Measurements from ENCODE around the gene ZNF547.
A peak's percentile ranks its signal among the peaks of the same experiment; 100 is the strongest.

Gene ZNF547

GRCh38 chr19:57362997-57363687, at the start of gene ZNF547, which contains the start of gene TRAPPC2B:
Gene ZNF547 (plus strand): TSS chr19:57363551. CDS start chr19:57368556, 5,005 bp downstream.
Gene TRAPPC2B (plus strand): TSS chr19:57363551. CDS start chr19:57364834, 1,283 bp downstream.
- peak; percentile 96 for DNase-seq (ENCODE audit: low read depth)

- no peak for DNase-seq (ENCODE audit: low read depth)
These were observed 49.2 kb upstream of the ZNF547 start for GRCh38 chr19:57314146-57314545.

GRCh38 chr19:57317503-57317902, 45.8 kb upstream of the ZNF547 start:
- no peak for DNase-seq (ENCODE audit: low read depth)

- no peak for DNase-seq (ENCODE audit: low read depth)
These were observed 43.5 kb upstream of the ZNF547 start for GRCh38 chr19:57319869-57320179.

GRCh38 chr19:57320180-57321084, 42.9 kb upstream of the ZNF547 start, which contains the start of gene ZNF543:
Gene ZNF543 (plus strand): TSS chr19:57320472. CDS start chr19:57320854, 382 bp downstream.
- peak; percentile 86 for DNase-seq (ENCODE audit: low read depth)

- no peak for DNase-seq (ENCODE audit: low read depth)
These were observed 42.2 kb upstream of the ZNF547 start for GRCh38 chr19:57321116-57321515.

- DNase-seq (ENCODE audit: low read depth): no peak
These were observed 41.6 kb upstream of the ZNF547 start for GRCh38 chr19:57321751-57322150.

GRCh38 chr19:57324992-57325391, 38.4 kb upstream of the ZNF547 start:
- DNase-seq (ENCODE audit: low read depth): no peak

- DNase-seq (ENCODE audit: low read depth): no peak
These were observed 35.4 kb upstream of the ZNF547 start for GRCh38 chr19:57327993-57328392.

GRCh38 chr19:57334191-57334590, 29.2 kb upstream of the ZNF547 start:
- DNase-seq (ENCODE audit: low read depth): no peak

- no peak for DNase-seq (ENCODE audit: low read depth)
These were observed 24.5 kb upstream of the ZNF547 start for GRCh38 chr19:57338877-57339276.

- no peak for DNase-seq (ENCODE audit: low read depth)
These were observed 20.8 kb upstream of the ZNF547 start for GRCh38 chr19:57342582-57342981.

GRCh38 chr19:57348136-57348535, 15.2 kb upstream of the ZNF547 start:
- no peak for DNase-seq (ENCODE audit: low read depth)

- DNase-seq (ENCODE audit: low read depth): peak; percentile 75
These were observed 12.2 kb upstream of the ZNF547 start, which contains the start of gene ZNF304 for GRCh38 chr19:57350877-57351805. Gene ZNF304 (plus strand): TSS chr19:57351271. CDS start chr19:57351665, 394 bp downstream.

GRCh38 chr19:57351867-57352266, 11.5 kb upstream of the ZNF547 start:
- no peak for DNase-seq (ENCODE audit: low read depth)

- DNase-seq (ENCODE audit: low read depth): no peak
These were observed 7.4 kb upstream of the ZNF547 start for GRCh38 chr19:57355916-57356315.

- DNase-seq (ENCODE audit: low read depth): no peak
These were observed 5.9 kb upstream of the ZNF547 start for GRCh38 chr19:57357406-57357805.

GRCh38 chr19:57359300-57359699, 4.1 kb upstream of the ZNF547 start:
- no peak for DNase-seq (ENCODE audit: low read depth)

- no peak for DNase-seq (ENCODE audit: low read depth)
These were observed 932 bp upstream of the ZNF547 start for GRCh38 chr19:57362419-57362818.

- no peak for DNase-seq (ENCODE audit: low read depth)
These were observed 384 bp downstream of the ZNF547 start for GRCh38 chr19:57363688-57364181.

- DNase-seq (ENCODE audit: low read depth): no peak
These were observed 3.4 kb downstream of the ZNF547 start for GRCh38 chr19:57366776-57367175.

GRCh38 chr19:57374179-57374578, 10.8 kb downstream of the ZNF547 start:
- DNase-seq (ENCODE audit: low read depth): no peak
